Psoas muscle (tissue), 8 donors: ENCODE results near the gene PPARG. TPM values are rescaled to one million over a fixed set of nuclear protein-coding genes. Genes with fewer than 3 reads are reported as not detected.
"Not testable (repeated sequence)": the region's sequence is repeated elsewhere in the genome, so short reads cannot be mapped to it uniquely, and the experiment has no call there.

Experiments
- ATAC-seq, 4 donors: fragments of 200-7000 bp; cut with Tn5 transposase; one replicate each; pipeline ENCODE4 v1.9.1; 2020; ENCODE audit warnings: moderate library complexity in 3 of 4, mild to moderate bottlenecking in 2 of 4
- DNase-seq, 2 donors: peaks; one replicate each; pipeline ENCODE4 v3.0.0-alpha.2; 2020
- H3K27ac ChIP-seq: fragments of 200-600 bp; one replicate; pipeline ENCODE4 v1.8.0; 2022
- H3K27me3 ChIP-seq, 3 donors: fragments of 200-600 bp in 1 of 3; one replicate each; pipeline versions ENCODE4 v1.6.1 to v1.8.0; 2013 to 2022; ENCODE audit warnings: low read length in 2 of 3, mild to moderate bottlenecking in 2 of 3, moderate library complexity in 1 of 3; ENCODE audit not compliant: insufficient read depth in 3 of 3
- H3K36me3 ChIP-seq, 2 donors: fragments of 200-600 bp in 1 of 2; one replicate each; pipeline versions ENCODE4 v1.6.1 to v1.8.0; 2013 to 2022; ENCODE audit warnings: low read depth in 1 of 2, mild to moderate bottlenecking in 1 of 2, moderate library complexity in 1 of 2; ENCODE audit not compliant: insufficient read depth in 1 of 2
- H3K4me1 ChIP-seq: fragments of 200-600 bp; one replicate; pipeline ENCODE4 v1.8.0; 2022
- H3K4me3 ChIP-seq: fragments of 200-600 bp; one replicate; pipeline ENCODE4 v1.8.0; 2022; ENCODE audit warnings: mild to moderate bottlenecking
- H3K9me3 ChIP-seq: fragments of 200-600 bp; one replicate; pipeline ENCODE4 v1.8.0; 2022
- WGBS, 3 donors: extraction: QIAGEN DNeasy Blood & Tissue Kit; methylation state at CpG; one replicate each; pipeline versions ENCODE4 v1.1.6 to v1.1.7; 2013; 5-methylcytosine and 5-hydroxymethylcytosine counted together
- intact Hi-C, 2 donors: fragments of 100-400 bp; cut with DNase I; formaldehyde crosslinking; loops; one replicate each; pipeline versions ENCODE4 v1.11.0 to v1.14.2; 2022
- polyA plus RNA-seq, 3 donors: library from polyadenylated mRNA; stranded (reverse); fragments of 200-250 nt; gene quantifications; one replicate each; pipeline ENCODE4 v1.2.3, GENCODE V29; 2013
- total RNA-seq, 4 donors: library from RNA; stranded (reverse); fragmentation: NEBNext Ultra II Directional in 2 of 4; extraction: Animal tissue kit (Norgen Biotek cat#: 25700) in 2 of 4; gene quantifications; one replicate each; pipeline versions ENCODE4 v1.2.1 to v1.2.4, GENCODE V29; 2021 to 2023
- TF ChIP-seq, protein P1 (sequence below): fragments of 200-600 bp; IDR thresholded peaks from one replicate; pipeline ENCODE4 v1.8.0; 2022; ENCODE audit warnings: antibody characterized with exemption
- donor health status: healthy with polysubstance abuse.
- donor health status: DM: no; HTN: no; CAD: no; lungs with moderate emphysema.
- donor health status: Bipolar disorder and iron deficiency.
- donor health status: healthy.
- donor health status: DM: yes; HTN: yes; CAD: no.
- donor health status: DM: no; HTN: no; CAD: no.
- donor health status: DM: no; HTN: no; CAD: no.
- donor health status: DM: yes; HTN: yes; CAD: no.

The PPARG gene
- total and polyA plus RNA-seq, 7 donors, result 3.1 to 6.8 (median 4.3) TPM

DNA sequence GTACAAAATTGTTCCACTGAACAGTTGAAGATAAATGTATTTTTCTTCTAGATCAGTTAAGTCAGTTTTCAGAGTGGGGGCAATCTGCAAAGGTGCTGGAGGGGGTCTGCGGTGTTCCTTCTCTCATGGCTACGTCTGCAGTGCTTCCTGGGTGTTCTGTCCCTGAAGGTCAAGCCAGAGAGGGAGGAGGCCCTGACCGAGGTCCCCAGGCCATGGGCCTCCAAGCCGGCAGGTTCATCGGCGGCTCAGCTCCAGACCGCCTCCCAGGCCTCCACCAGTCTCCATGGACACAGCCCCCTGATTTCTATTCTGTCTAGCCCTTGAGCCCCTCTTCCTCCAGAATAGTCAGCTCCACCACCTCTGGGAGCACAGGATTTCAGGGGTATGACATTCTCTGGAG is 166.9 kb downstream of the PPARG start:
- H3K36me3 ChIP-seq, result no peaks in the 10 kb centered on the region
- H3K9me3 ChIP-seq, result no peaks in the 10 kb centered on the region
- no peaks in the 10 kb centered on the region for H3K27me3 ChIP-seq
- no peak overlapping the region for H3K27ac ChIP-seq
- no peak overlapping the region for H3K4me3 ChIP-seq
- intact Hi-C loops, result no loop called here
- TF ChIP-seq, protein P1, sequence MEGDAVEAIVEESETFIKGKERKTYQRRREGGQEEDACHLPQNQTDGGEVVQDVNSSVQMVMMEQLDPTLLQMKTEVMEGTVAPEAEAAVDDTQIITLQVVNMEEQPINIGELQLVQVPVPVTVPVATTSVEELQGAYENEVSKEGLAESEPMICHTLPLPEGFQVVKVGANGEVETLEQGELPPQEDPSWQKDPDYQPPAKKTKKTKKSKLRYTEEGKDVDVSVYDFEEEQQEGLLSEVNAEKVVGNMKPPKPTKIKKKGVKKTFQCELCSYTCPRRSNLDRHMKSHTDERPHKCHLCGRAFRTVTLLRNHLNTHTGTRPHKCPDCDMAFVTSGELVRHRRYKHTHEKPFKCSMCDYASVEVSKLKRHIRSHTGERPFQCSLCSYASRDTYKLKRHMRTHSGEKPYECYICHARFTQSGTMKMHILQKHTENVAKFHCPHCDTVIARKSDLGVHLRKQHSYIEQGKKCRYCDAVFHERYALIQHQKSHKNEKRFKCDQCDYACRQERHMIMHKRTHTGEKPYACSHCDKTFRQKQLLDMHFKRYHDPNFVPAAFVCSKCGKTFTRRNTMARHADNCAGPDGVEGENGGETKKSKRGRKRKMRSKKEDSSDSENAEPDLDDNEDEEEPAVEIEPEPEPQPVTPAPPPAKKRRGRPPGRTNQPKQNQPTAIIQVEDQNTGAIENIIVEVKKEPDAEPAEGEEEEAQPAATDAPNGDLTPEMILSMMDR, result no peak
- ATAC-seq, result no peak
- WGBS, 3 donors, result 88 to 89% (median 89%) methylated on average over 7 of the region's 7 CpGs
- no peak for DNase-seq
- H3K4me1 ChIP-seq, result no peaks in the 10 kb centered on the region

DNA sequence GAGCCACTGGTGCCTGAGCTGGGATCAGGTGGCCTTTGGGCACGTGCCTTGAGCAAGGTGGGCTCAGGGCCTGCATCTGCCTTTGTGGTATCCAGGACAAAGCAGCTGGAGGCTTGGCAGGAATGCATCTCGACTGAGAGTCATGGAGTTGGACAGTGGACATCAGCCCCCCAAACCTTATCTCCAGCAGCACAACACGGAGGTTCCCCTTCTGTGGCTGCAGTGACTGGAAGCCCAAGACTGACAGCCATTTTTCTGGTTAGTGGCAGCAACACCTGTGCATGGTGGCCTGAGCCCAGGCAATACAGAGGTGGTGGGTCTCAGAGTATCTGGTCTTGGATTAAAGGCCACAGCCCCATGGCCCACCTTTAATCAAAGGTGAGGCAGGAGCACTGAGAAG is 167.6 kb downstream of the PPARG start:
- DNase-seq, result no peak
- no peak for ATAC-seq
- 65 to 74% (median 69%) methylated on average over 3 of the region's 3 CpGs for WGBS, 3 donors
- Histone ChIP-seq H3K36me3 (no peaks in the 10 kb centered on the region), H3K4me1 (no peaks in the 10 kb centered on the region), H3K4me3 (no peak overlapping the region), H3K27ac (no peak overlapping the region), H3K9me3 (no peaks in the 10 kb centered on the region), H3K27me3 (no peaks in the 10 kb centered on the region)
- TF ChIP-seq, protein P1, result no peak
- intact Hi-C loops, result no loop called here

DNA sequence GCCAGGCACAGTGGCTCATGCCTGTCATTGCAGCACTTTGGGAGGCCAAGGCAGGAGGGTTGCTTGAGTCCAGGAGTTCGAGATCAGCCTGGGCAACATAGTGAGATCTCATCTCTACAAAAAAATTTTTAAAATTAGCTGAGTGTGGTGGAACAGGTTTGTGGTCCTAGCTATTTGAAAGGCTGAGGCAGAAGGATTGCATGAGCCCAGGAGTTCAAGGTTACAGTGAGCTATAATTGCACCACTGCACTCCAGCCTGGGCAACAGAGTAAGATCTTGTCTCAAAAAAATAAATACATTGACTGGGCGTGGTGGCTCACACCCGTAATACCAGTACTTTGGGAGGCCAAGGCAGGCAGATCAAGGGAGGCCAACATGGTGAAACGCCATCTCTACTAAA is 168.5 kb downstream of the PPARG start:
- H3K9me3 ChIP-seq, intact Hi-C loops, H3K4me1 ChIP-seq, H3K27me3 ChIP-seq, H3K27ac ChIP-seq, ATAC-seq, H3K36me3 ChIP-seq, DNase-seq, H3K4me3 ChIP-seq: not testable (repeated sequence)
- WGBS, 3 donors, result 85 to 91% (median 87%) methylated on average over 4 of the region's 4 CpGs

DNA sequence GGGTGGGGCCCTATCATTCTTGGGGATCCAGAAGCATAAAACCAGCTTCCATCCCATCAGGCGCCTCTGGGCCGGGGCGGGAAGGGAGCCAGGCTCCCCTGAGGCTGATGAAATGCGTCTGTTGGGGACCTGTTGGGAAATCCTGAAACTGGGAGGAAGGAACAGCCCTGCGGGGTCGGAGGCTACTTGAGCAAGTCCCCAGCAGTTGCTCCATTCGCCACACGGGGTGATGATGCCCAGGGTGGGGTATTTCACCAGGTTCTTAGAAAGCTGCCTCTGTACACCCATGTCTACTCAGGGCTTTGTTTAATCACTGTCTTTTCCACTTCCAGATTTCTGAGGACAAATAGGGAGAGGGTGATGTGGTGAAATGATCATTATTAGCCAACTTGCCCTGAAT is 170.0 kb downstream of the PPARG start:
- TF ChIP-seq, protein P1, result no peak
- Histone ChIP-seq H3K27ac (no peak overlapping the region), H3K9me3 (no peaks in the 10 kb centered on the region), H3K27me3 (no peaks in the 10 kb centered on the region), H3K4me1 (no peaks in the 10 kb centered on the region), H3K4me3 (no peak overlapping the region), H3K36me3 (no peaks in the 10 kb centered on the region)
- ATAC-seq (no peak), DNase-seq (no peak)
- 67 to 79% (median 73%) methylated on average over 8 of the region's 8 CpGs for WGBS, 3 donors
- intact Hi-C loops, result no loop called here

DNA sequence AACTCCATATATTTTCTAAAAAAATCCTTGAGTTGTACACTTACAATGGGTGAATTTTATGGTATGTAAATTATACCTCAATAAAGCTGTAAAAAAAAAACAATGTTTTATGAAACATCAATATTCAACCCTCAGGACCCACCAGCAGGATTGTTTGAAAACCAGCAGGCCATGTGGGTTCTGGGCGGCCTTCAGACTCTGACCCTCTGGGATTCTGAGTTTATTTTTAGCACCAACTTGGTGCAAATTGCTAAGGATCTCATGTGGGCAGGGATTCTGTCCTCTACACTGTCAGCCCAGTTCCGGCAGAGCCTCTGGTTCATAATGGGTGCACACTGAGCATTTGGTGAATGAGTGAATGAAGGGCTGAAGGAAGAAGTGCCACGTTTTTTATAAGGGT is 171.3 kb downstream of the PPARG start:
- Histone ChIP-seq H3K36me3 (no peaks in the 10 kb centered on the region), H3K4me1 (no peaks in the 10 kb centered on the region), H3K27ac (no peak overlapping the region), H3K4me3 (no peak overlapping the region), H3K9me3 (no peaks in the 10 kb centered on the region), H3K27me3 (no peaks in the 10 kb centered on the region)
- DNase-seq (no peak), ATAC-seq (no peak)
- intact Hi-C loops, result no loop called here
- TF ChIP-seq, protein P1, result no peak
- 76 to 84% (median 76%) methylated on average over 3 of the region's 3 CpGs for WGBS, 3 donors
